ENCODE results near the gene P4HB. TPM values are rescaled to one million over a fixed set of nuclear protein-coding genes. Genes with fewer than 3 reads are reported as not detected.

Gene P4HB
- total RNA-seq, 2 experiments from 2014 or later = 223 to 233 TPM

DNA sequence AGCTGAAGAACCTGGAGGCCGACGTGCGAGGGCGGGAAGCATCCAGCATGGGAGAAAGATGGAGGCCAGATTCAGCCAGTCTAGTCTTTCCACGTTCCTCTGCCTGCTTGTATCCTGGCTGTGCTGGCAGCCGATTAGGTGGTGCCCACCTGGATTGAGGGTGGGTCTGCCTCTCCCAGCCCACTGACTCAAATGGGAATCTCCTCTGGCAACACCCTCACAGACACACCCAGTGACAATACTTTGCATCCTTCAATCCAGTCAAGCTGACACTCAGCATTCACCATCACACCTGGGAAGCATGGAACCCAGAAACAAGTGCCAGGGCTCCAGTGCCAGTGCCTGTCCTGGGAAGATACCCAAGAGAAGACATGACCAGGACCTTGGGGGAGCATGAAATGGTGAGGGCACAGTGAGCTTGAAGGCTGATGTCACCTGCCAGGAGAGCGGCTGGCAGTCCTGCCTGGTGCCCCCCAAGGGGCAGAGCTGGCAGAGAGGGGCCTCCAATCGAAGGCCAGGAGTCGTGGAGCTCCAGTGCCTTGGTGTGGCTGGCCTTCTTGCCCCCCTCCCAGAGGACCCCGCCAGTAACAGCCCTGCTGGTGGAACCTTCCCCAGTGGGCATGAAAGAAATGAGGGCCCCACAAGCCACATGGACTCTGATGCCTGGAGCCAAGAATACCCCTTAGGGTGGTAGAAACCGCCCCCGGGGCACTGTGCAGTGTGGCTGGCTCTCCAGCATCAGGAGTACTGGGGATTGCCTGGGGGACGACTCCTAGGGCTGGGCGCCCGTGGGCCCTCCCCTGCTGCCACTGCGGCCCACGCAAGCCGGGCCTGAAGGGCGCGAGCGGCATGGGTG, 41.1 kb upstream of the P4HB start:
- intact Hi-C loops (cut with DNase I, micrococcal nuclease) = no loop called here
- Mint-ChIP-seq H3K27ac (no peak overlapping the region), H3K36me3 (ENCODE audit: low read depth) (peaks cover 37% of the 10 kb centered on the region), H3K9me3 (no peaks in the 10 kb centered on the region), H3K4me1 (ENCODE audit: low read depth) (peaks cover 8% of the 10 kb centered on the region), H3K27me3 (peaks cover 13% of the 10 kb centered on the region), H3K4me3 (no peak overlapping the region)
- TF ChIP-seq, protein P1, sequence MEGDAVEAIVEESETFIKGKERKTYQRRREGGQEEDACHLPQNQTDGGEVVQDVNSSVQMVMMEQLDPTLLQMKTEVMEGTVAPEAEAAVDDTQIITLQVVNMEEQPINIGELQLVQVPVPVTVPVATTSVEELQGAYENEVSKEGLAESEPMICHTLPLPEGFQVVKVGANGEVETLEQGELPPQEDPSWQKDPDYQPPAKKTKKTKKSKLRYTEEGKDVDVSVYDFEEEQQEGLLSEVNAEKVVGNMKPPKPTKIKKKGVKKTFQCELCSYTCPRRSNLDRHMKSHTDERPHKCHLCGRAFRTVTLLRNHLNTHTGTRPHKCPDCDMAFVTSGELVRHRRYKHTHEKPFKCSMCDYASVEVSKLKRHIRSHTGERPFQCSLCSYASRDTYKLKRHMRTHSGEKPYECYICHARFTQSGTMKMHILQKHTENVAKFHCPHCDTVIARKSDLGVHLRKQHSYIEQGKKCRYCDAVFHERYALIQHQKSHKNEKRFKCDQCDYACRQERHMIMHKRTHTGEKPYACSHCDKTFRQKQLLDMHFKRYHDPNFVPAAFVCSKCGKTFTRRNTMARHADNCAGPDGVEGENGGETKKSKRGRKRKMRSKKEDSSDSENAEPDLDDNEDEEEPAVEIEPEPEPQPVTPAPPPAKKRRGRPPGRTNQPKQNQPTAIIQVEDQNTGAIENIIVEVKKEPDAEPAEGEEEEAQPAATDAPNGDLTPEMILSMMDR (IDR thresholded peaks at IDR 0.05) = no peak
- no peak for ATAC-seq (ENCODE audit: poor library complexity)
- ChIA-PET CTCF (no interaction called here), POLR2A (interaction anchor here (0.6 kb wide), 2 partner anchors 38 to 122 kb away, joined by 3 read pairs; partner anchors contain the start of gene LRRC45)
- peaks cover 35% of the 10 kb centered on the region for H3K36me3 ChIP-seq (ENCODE audit: insufficient read depth, low read length)
- peaks cover 14% of the 10 kb centered on the region for H3K4me1 ChIP-seq (ENCODE audit: insufficient read depth, low read length)
- no peak overlapping the region for H3K27ac ChIP-seq (ENCODE audit: low read depth in 1 of 2, low read length in 2 of 2)
- peaks cover 7 to 11% of the 10 kb centered on the region in 2 experiments for H3K27me3 ChIP-seq (ENCODE audit: control insufficient read depth in 1 of 2, insufficient read depth in 2 of 2, low read length in 2 of 2)
- peaks cover 0 to 5% of the 10 kb centered on the region in 2 experiments for H3K9me3 ChIP-seq (ENCODE audit: control insufficient read depth in 1 of 2, insufficient read depth in 1 of 2, low read length in 2 of 2)
- no peak for DNase-seq
- H3K4me3 ChIP-seq (ENCODE audit: low read length) = no peak overlapping the region

DNA sequence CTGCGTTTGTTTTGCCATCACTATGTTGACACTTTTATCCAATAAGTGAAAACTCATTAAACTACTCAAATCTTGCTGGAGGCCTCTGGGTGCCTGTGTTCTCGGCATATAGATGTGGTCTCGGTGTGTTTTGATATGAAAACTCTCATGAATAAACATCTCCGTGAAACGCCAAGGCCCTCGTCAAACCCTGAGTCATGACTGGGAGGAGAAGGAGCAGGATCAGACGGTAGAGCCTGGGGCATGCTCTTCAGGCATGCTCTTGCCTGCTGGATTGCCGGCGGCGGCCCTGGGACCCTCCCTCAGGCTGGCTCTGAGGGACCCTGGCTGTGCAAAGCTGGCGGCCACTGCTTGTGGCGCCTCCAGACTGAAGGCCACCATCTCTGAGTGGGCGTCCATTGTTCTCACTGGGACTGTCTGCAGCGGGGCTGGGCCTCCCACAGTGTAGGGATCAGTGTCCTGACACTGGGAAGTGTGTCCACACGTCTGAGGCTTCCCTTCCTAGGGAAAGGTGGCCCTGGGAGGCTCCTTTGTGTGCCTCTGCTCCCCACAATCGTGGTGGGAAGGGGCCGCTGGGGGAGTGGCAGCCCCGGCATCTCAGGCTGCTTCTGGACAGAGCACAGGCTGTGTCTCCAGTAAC, 40.0 kb upstream of the P4HB start:
- peaks cover 13% of the 10 kb centered on the region for H3K27me3 Mint-ChIP-seq
- peaks cover 31% of the 10 kb centered on the region for H3K36me3 ChIP-seq (ENCODE audit: insufficient read depth, low read length)
- ChIA-PET CTCF (no interaction called here), POLR2A (no interaction called here)
- peaks cover 8% of the 10 kb centered on the region for H3K4me1 Mint-ChIP-seq (ENCODE audit: low read depth)
- DNase-seq (no peak), ATAC-seq (ENCODE audit: poor library complexity) (no peak)
- H3K9me3 Mint-ChIP-seq = no peaks in the 10 kb centered on the region
- no peak overlapping the region for H3K4me3 ChIP-seq (ENCODE audit: low read length)
- no peak overlapping the region for H3K27ac ChIP-seq (ENCODE audit: low read depth in 1 of 2, low read length in 2 of 2)
- H3K27ac Mint-ChIP-seq = no peak overlapping the region
- peaks cover 43% of the 10 kb centered on the region for H3K36me3 Mint-ChIP-seq (ENCODE audit: low read depth)
- intact Hi-C loops (cut with DNase I, micrococcal nuclease) = no loop called here
- H3K4me3 Mint-ChIP-seq = no peak overlapping the region
- peaks cover 14% of the 10 kb centered on the region for H3K4me1 ChIP-seq (ENCODE audit: insufficient read depth, low read length)
- peaks cover 0 to 5% of the 10 kb centered on the region in 2 experiments for H3K9me3 ChIP-seq (ENCODE audit: control insufficient read depth in 1 of 2, insufficient read depth in 1 of 2, low read length in 2 of 2)
- H3K27me3 ChIP-seq (ENCODE audit: control insufficient read depth in 1 of 2, insufficient read depth in 2 of 2, low read length in 2 of 2) = peaks cover 7 to 11% of the 10 kb centered on the region in 2 experiments
- TF ChIP-seq, protein P1 (IDR thresholded peaks at IDR 0.05) = no peak

DNA sequence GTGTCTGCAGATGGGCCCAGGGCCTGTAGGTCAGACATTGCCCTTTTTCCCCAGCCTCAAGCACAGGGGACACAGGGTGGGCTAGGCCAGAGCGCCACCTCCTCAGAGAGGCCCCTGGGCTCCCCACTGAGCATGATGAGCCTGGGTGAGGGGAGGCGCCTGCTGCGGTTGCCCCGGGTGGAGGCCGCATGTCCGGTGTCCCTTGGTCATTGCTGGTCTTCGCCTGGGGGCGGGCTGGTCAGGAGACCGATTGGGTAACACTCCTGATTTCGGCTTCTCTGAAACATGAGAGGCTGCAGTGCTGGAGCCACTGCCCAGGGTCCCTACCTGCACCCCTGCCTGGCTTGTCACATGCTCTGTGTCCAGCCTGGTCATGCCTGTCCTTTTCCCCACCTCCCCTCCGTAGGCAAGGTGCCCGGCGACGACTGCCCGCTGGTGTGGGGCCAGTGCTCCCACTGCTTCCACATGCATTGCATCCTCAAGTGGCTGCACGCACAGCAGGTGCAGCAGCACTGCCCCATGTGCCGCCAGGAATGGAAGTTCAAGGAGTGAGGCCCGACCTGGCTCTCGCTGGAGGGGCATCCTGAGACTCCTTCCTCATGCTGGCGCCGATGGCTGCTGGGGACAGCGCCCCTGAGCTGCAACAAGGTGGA, 39.3 kb upstream of the P4HB start:
- peaks cover 48% of the 10 kb centered on the region for H3K36me3 Mint-ChIP-seq (ENCODE audit: low read depth)
- ChIA-PET CTCF (no interaction called here), POLR2A (no interaction called here)

More for the DNA sequence above, 39.3 kb upstream of the P4HB start:
- Mint-ChIP-seq H3K4me1 (ENCODE audit: low read depth) (peaks cover 8% of the 10 kb centered on the region), H3K27me3 (peaks cover 13% of the 10 kb centered on the region), H3K4me3 (no peak overlapping the region), H3K9me3 (no peaks in the 10 kb centered on the region), H3K27ac (no peak overlapping the region)
- DNase-seq (no peak), ATAC-seq (ENCODE audit: poor library complexity) (no peak)
- Histone ChIP-seq H3K4me1 (ENCODE audit: insufficient read depth, low read length) (peaks cover 14% of the 10 kb centered on the region), H3K36me3 (ENCODE audit: insufficient read depth, low read length) (peaks cover 31% of the 10 kb centered on the region), H3K4me3 (ENCODE audit: low read length) (no peak overlapping the region), H3K27ac (ENCODE audit: low read depth in 1 of 2, low read length in 2 of 2) (no peak overlapping the region), H3K9me3 (ENCODE audit: control insufficient read depth in 1 of 2, insufficient read depth in 1 of 2, low read length in 2 of 2) (peaks cover 0 to 5% of the 10 kb centered on the region in 2 experiments), H3K27me3 (ENCODE audit: control insufficient read depth in 1 of 2, insufficient read depth in 2 of 2, low read length in 2 of 2) (peaks cover 7 to 11% of the 10 kb centered on the region in 2 experiments)
- intact Hi-C loops (cut with DNase I, micrococcal nuclease) = no loop called here
- TF ChIP-seq, protein P1 (IDR thresholded peaks at IDR 0.05) = no peak

Measured in CD4-positive, alpha-beta T cell (primary cell).